ENCODE data around the gene NOP14.
"Not testable (repeated sequence)": the region's sequence is repeated elsewhere in the genome, so short reads cannot be mapped to it uniquely, and the experiment has no call there.

NOP14 gene

GRCh38 chr4:2963175-2963965 is at the start of gene NOP14, which contains the start of gene GRK4:
Gene NOP14, minus strand, starts transcription at chr4:2963406. Its CDS starts 87 bp downstream, at chr4:2963319.
Gene GRK4, plus strand, starts transcription at chr4:2963571. Its CDS starts 500 bp downstream, at chr4:2964071.
- peak; percentile 90 for DNase-seq

GRCh38 chr4:3011456-3012220 is 48.4 kb upstream of the NOP14 start:
- DNase-seq, result no peak

- DNase-seq, result no peak
These were observed 47.8 kb upstream of the NOP14 start for GRCh38 chr4:3010998-3011397.

GRCh38 chr4:3010577-3010976 is 47.4 kb upstream of the NOP14 start:
- no peak for DNase-seq

- no peak for DNase-seq
These were observed 46.2 kb upstream of the NOP14 start for GRCh38 chr4:3009422-3009821.

- no peak for DNase-seq
These were observed 44.5 kb upstream of the NOP14 start for GRCh38 chr4:3007724-3008123.

GRCh38 chr4:2996415-2996814 is 33.2 kb upstream of the NOP14 start:
- no peak for DNase-seq

GRCh38 chr4:2995546-2996265 is 32.5 kb upstream of the NOP14 start:
- DNase-seq, result no peak

GRCh38 chr4:2994917-2995316 is 31.7 kb upstream of the NOP14 start:
- DNase-seq, result no peak

GRCh38 chr4:2991243-2991642 is 28.0 kb upstream of the NOP14 start:
- no peak for DNase-seq

- not testable (repeated sequence) for DNase-seq
These were observed 20.5 kb upstream of the NOP14 start for GRCh38 chr4:2983715-2984114.

- DNase-seq, result no peak
These were observed 18.8 kb upstream of the NOP14 start for GRCh38 chr4:2982012-2982411.

GRCh38 chr4:2981256-2981819 is 18.1 kb upstream of the NOP14 start:
- no peak for DNase-seq

GRCh38 chr4:2977211-2978088 is 14.2 kb upstream of the NOP14 start:
- no peak for DNase-seq

GRCh38 chr4:2971275-2971674 is 8.1 kb upstream of the NOP14 start:
- DNase-seq, result no peak

GRCh38 chr4:2968381-2968780 is 5.2 kb upstream of the NOP14 start:
- DNase-seq, result no peak

GRCh38 chr4:2965262-2965661 is 2.1 kb upstream of the NOP14 start:
- DNase-seq, result no peak

GRCh38 chr4:2964706-2965258 is 1.6 kb upstream of the NOP14 start:
- DNase-seq, result no peak

GRCh38 chr4:2963966-2964471 is 813 bp upstream of the NOP14 start:
- no peak for DNase-seq

GRCh38 chr4:2962614-2963174 is 512 bp downstream of the NOP14 start:
- no peak for DNase-seq

- no peak for DNase-seq
These were observed 1.3 kb downstream of the NOP14 start for GRCh38 chr4:2961811-2962441.

All from activated T-cell treated with anti-CD3 and anti-CD28 coated beads for 4 hours (primary cell).